ENCODE data around the gene WDR44. TPM values are rescaled to one million over a fixed set of nuclear protein-coding genes. Genes with fewer than 3 reads are reported as not detected.
A peak's percentile ranks its signal among the peaks of the same experiment; 100 is the strongest.

Gene WDR44
- total RNA-seq, 1 experiment from 2014 or later = 18.4 TPM

- DNase-seq (ENCODE audit: low spot score) (no peak), ATAC-seq (no peak)
- Mint-ChIP-seq H3K27ac (no peak overlapping the region), H3K9me3 (no peaks in the 10 kb centered on the region), H3K4me3 (peak overlapping the region; percentile 84), H3K4me1 (peaks cover 36% of the 10 kb centered on the region), H3K36me3 (no peaks in the 10 kb centered on the region), H3K27me3 (ENCODE audit: low read depth) (peaks cover 20% of the 10 kb centered on the region)
- TF ChIP-seq AR (CRISPR knock-in tag; IDR thresholded peaks at IDR 0.05) (no peak), NFATC4 (CRISPR knock-in tag; IDR thresholded peaks at IDR 0.05) (no peak), MLX (CRISPR knock-in tag; IDR thresholded peaks at IDR 0.05) (no peak), ESRRA (CRISPR knock-in tag; IDR thresholded peaks at IDR 0.05; ENCODE audit: borderline replicate concordance) (no peak), E2F1 (CRISPR knock-in tag; IDR thresholded peaks at IDR 0.05) (no peak), PRRX2 (CRISPR knock-in tag; IDR thresholded peaks at IDR 0.05) (no peak), CDX4 (CRISPR knock-in tag; IDR thresholded peaks at IDR 0.05; ENCODE audit: borderline replicate concordance) (no peak), RORB (CRISPR knock-in tag; IDR thresholded peaks at IDR 0.05) (no peak), SP1 (CRISPR knock-in tag; conservative IDR thresholded peaks at IDR 0.05) (no peak), ATF1 (CRISPR knock-in tag; IDR thresholded peaks at IDR 0.05) (no peak), ERG (CRISPR knock-in tag; IDR thresholded peaks at IDR 0.05) (no peak), ZNF138 (CRISPR knock-in tag; conservative IDR thresholded peaks at IDR 0.05) (no peak), NR1H2 (CRISPR knock-in tag; IDR thresholded peaks at IDR 0.05) (no peak)
- ChIA-PET CTCF (interaction anchor here (1.4 kb wide), 1 partner anchor 104 kb away, joined by 6 read pairs; no protein-coding TSS in a partner anchor), POLR2A (no interaction called here)
Measured at GRCh38 chrX:118497180-118497818, 151.4 kb downstream of the WDR44 start.

- Mint-ChIP-seq H3K36me3 (no peaks in the 10 kb centered on the region), H3K4me1 (peaks cover 44% of the 10 kb centered on the region), H3K9me3 (no peaks in the 10 kb centered on the region), H3K4me3 (no peak overlapping the region), H3K27me3 (ENCODE audit: low read depth) (peaks cover 20% of the 10 kb centered on the region), H3K27ac (no peak overlapping the region)
- DNase-seq (ENCODE audit: low spot score) (no peak), ATAC-seq (no peak)
- POLR2A ChIA-PET = no interaction called here
- CTCF ChIA-PET = interaction anchor here (1.2 to 2.0 kb wide), 8 partner anchors 8 to 115 kb away, joined by 3 to 18 read pairs (median 10); no protein-coding TSS in a partner anchor
- TF ChIP-seq ZNF671 (CRISPR knock-in tag; IDR thresholded peaks at IDR 0.05) = no peak
- TF ChIP-seq JUN (CRISPR knock-in tag; IDR thresholded peaks at IDR 0.05) = no peak
Measured at GRCh38 chrX:118498351-118498750, 152.4 kb downstream of the WDR44 start.

GRCh38 chrX:118498755-118499154 lies 152.8 kb downstream of the WDR44 start:
- Mint-ChIP-seq H3K4me1 (peaks cover 48% of the 10 kb centered on the region), H3K4me3 (peak overlapping the region; percentile 52)
- TF ChIP-seq ZNF219 (CRISPR knock-in tag; IDR thresholded peaks at IDR 0.05; ENCODE audit: borderline replicate concordance) (no peak), RORB (CRISPR knock-in tag; IDR thresholded peaks at IDR 0.05) (no peak), CBFB (CRISPR knock-in tag; IDR thresholded peaks at IDR 0.05; ENCODE audit: low read depth) (no peak), ATF3 (CRISPR knock-in tag; conservative IDR thresholded peaks at IDR 0.05) (no peak), ATF6 (CRISPR knock-in tag; IDR thresholded peaks at IDR 0.05) (no peak), CREM (CRISPR knock-in tag; IDR thresholded peaks at IDR 0.05) (no peak), NR2C2 (CRISPR knock-in tag; IDR thresholded peaks at IDR 0.05) (no peak), TEAD1 (CRISPR knock-in tag; IDR thresholded peaks at IDR 0.05) (no peak), USF1 (CRISPR knock-in tag; IDR thresholded peaks at IDR 0.05) (no peak)

More at GRCh38 chrX:118498755-118499154, 152.8 kb downstream of the WDR44 start:
- Mint-ChIP-seq H3K27ac (peak overlapping the region; percentile 87; the same call in 1 of the 2 replicates), H3K27me3 (ENCODE audit: low read depth) (peaks cover 20% of the 10 kb centered on the region), H3K9me3 (no peaks in the 10 kb centered on the region), H3K36me3 (no peaks in the 10 kb centered on the region)
- POLR2A ChIA-PET = interaction anchor here (1.5 kb wide), 1 partner anchor 36 kb away, joined by 5 read pairs; no protein-coding TSS in a partner anchor
- DNase-seq (ENCODE audit: low spot score) (no peak), ATAC-seq (no peak)
- CTCF ChIA-PET = interaction anchor here (0.8 to 2.0 kb wide), 13 partner anchors 8 to 115 kb away, joined by 3 to 18 read pairs (median 6); no protein-coding TSS in a partner anchor
